HG03196 (cell line): ENCODE measurements around the gene NINL.
"Not testable (repeated sequence)": the region's sequence is repeated elsewhere in the genome, so short reads cannot be mapped to it uniquely, and the experiment has no call there.

ENCODE experiments used
- ATAC-seq: cut with Tn5 transposase; IDR thresholded peaks from one replicate; pipeline ENCODE4 v1.9.1; 2021; ENCODE audit not compliant: unreplicated experiment

NINL gene

DNA sequence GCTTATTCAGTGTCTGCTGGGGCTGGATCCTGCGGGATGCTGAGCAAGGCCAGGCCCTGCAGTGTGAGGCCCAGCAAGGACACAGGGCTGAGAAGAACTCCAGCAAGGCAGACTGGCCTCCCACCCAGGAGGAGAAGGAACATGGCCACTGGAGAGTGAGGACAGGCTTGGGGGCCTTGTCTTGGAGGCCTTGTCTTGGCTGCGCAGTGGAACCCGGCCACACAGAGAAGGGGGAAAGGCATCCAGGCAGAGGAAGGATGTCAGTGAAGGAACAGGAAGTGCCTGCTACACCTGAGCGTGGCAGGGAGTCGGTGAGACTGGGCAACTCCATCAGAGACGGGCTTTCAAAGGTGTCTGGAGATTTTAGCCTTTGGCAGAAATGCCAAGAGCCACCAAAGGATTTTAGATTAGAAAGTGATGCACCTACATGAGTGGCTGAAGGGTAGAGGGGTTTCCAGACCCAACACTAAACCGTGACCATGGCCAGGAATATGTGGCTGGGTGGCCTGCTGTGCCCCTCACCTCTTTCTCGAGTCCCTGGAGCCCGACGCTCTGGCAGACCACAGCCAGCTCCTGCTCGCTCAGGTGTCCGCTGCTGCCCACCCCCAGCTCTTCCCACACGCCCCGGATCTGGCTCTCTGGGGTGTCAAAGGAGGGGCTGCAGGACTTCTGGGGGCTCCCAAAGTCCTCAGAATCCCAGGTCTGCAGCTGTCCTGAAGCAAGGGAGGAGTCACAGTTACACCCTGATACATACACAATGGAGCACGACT lies 80.8 kb downstream of the NINL start:
- no peak for ATAC-seq

DNA sequence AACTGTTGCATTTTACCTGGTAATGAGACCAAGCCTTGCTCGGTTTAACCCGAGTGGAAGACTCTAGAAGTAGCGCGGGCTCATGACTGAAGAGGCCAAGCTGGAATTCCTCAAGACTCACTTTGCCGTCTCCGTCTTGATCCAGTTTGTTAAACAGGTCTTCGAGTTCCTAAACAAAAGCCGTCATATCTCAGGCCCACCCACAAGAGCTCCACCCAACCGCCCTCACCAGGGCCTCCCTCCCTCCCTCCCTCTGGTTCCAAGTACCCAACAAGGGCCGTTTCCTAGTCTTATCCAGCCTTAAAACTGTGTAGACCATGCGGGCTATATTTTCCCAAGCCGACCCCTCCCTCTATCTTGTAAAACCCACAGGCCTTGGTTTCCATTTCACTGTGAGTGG lies 81.4 kb downstream of the NINL start:
- ATAC-seq = no peak

- ATAC-seq = not testable (repeated sequence)
These were observed 82.2 kb downstream of the NINL start for GRCh38 chr20:25503051-25503639.

DNA sequence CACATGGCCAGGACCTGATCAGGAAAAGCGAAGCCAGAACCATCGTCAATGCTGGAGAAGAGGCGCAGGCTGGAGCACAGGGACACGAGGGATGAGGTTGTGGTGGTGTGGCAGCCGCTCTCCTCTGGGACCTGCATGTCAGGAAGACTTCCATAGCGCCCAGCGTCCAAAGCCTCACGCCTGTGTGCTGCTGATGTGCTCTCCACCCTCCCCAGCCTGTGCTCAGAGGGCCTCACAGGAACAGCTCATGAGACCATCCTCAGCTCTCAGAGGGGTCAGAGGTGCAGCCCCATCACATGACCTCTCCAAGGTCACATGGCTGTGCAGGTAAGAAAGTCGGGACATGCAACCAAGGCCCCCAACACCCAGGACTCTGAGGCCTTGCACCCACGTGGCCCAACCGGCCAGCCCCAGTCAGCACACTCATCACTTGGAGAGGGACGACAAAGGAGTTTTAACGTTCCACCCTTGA lies 84.4 kb downstream of the NINL start:
- ATAC-seq = no peak

- no peak for ATAC-seq
These were observed 85.4 kb downstream of the NINL start for GRCh38 chr20:25499855-25500434.

- no peak for ATAC-seq
These were observed 86.3 kb downstream of the NINL start for GRCh38 chr20:25499031-25499430.

- ATAC-seq = no peak
These were observed 87.1 kb downstream of the NINL start for GRCh38 chr20:25498280-25498606.

DNA sequence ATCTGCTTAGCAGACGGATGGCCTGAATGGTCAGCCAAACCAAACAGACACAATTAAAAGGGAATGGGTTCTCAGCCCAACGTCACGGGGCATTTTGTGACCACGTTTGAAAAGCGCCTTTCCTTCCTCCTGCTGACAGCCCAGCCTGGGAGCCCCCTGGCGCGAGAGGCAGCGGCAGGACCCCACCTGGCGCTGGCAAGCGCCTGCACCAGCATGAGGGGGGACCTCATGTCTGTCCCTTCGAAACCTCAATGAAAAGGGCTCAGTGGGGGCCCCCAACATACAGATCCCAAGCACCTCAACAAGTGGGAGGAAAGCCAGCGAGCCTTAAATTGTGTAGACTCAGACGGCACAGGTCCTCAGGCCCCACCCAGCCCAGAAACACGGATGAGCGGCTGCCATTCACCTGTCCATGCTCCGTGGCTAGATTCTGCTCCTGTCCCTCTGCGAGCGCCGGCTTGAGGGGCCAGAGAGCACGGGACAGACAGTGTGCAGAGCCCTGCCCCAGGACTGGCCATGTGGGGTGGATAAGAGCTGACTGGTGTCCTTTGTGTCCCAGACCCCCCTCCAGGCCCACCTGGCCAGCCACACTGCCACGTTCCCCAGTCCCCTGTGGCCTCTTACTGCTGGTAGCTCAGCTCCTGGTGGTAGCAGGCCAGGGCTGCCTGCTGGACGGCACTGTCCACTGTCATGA lies 87.6 kb downstream of the NINL start:
- ATAC-seq = no peak

- ATAC-seq = no peak
These were observed 88.3 kb downstream of the NINL start for GRCh38 chr20:25496968-25497401.

GRCh38 chr20:25496165-25496967 lies 89.0 kb downstream of the NINL start:
- no peak for ATAC-seq

DNA sequence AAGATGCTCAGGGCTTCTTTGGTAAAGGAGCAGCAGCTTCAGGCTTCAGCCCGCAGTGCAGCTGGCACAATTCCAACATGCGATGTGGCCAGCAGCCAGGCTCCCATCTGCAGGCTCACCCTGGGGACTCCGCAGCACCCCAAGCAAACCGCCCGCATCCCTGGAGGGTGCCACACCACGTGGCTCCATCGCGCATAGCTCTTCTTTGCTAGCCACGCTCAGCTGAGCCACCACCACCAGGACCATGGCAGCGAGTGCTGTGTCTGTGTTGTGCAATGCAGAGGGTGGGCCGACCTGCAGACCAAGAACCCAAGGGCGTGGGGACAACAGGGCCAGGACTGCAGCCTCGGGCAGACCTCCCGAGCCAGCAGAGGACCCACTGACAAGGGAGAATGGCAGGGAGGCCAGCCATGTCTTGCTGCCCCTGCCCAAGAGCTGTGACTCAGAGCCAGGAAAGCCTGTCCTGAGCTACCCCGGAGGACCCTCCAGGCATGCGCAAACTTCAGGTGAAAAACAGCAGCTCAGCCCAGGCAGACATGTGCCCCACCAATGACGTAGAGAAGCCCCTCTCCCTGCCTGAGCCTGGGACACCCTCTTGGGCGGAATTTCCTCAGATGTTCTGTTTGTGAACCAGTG lies 90.0 kb downstream of the NINL start:
- no peak for ATAC-seq

- ATAC-seq = no peak
These were observed 90.7 kb downstream of the NINL start for GRCh38 chr20:25494506-25495188.

DNA sequence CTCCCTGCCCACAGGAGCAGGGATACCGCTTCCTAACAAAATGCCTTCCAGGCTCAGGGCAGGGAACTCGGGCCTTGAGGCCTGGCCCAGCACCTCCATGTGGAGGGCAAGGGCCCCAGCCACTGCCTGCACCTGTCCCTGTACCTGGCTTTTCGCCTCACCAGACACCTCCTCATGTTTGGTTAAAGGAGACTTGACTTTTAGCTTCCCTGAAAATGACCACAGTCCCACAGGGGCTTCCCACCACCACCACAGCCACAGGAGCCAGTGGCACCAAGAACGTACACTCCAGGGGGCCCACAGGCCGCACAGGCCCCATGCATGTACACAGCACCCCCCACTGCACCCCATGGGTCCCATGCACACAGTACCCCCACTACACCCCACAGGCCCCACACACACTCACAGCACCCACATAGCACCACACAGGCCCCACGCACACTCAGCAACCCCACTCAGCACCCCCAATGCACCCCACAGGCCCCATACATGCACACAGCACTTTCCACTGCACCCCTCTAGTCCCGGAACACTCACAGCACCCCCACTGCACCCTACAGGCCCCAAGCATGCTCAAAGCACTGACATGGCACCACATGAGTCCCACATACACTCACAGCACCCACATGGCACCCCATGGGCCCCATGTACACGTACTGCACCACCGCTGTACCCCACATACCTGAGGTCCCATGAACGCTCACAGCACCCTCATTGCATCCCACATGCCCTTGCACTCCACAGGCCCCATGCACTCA lies 91.4 kb downstream of the NINL start:
- ATAC-seq = no peak

- no peak for ATAC-seq
These were observed 92.2 kb downstream of the NINL start for GRCh38 chr20:25493137-25493536.

DNA sequence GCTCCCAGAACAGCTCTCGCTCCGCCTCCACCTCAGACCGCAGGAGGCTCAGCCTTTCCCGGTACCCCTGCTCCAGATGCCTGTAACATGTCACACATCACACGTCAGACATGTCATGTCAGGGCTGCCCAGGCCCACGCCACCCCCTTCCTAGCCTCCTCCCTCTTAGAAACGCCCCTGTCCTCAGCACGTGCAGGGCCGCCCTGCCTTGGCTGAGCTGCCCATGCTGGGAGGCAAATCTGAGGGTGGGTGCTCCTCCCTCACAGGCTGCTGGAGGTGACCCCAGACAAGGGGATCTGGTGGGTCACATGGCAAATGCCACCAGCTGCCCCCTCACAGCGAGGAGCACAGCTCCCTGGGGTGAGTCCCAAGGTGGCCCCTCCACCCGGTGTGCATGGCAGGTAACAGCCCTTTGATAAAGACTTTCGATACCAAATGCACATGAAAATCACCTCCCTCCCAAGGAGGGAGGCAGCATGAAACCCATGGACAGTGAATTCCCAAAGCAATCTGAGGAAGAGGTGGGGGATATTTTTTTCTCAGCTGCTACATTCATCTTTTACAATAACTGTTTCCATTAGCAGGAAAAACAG lies 93.8 kb downstream of the NINL start:
- no peak for ATAC-seq

- no peak for ATAC-seq
These were observed 94.5 kb downstream of the NINL start for GRCh38 chr20:25490656-25491445.

- no peak for ATAC-seq
These were observed 96.0 kb downstream of the NINL start for GRCh38 chr20:25489221-25489871.

DNA sequence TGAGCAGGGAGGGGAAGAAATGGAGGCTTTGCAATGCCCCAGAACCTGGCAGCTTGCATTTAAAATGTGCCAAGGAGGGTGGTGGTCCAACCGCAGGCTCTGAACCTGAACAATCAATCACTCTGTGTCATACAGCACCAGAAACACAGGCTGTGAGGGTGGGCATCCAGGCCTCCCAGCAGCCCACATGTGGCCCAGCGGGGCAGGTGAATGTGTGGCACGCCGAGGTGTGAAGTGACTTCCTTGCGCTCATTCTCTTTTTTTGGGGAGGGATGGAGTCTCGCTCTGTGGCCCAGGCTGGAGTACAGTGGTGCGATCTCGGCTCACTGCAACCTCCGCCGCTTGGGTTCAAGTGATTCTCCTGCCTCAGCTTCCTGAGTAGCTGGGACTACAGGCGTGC lies 97.4 kb downstream of the NINL start:
- no peak for ATAC-seq
